Coronary artery (tissue), 2 donors: ENCODE data around the gene GNB4.

Source experiments
- DNase-seq: peaks from one replicate; pipeline ENCODE4 v3.0.0-alpha.2; 2017; ENCODE audit warnings: low spot score
- H3K27ac ChIP-seq, 2 donors: fragments of 200-600 bp; sonication (generic); one replicate each; pipeline ENCODE4 v1.5.1; 2016 to 2019
- H3K4me3 ChIP-seq: fragments of 200-600 bp; sonication (generic); 2 replicates; pipeline ENCODE4 v1.5.1; 2016; ENCODE audit warnings: mild to moderate bottlenecking, moderate library complexity
- TF ChIP-seq, protein P1 (sequence below): fragments of 200-600 bp; sonication (generic); IDR thresholded peaks from one replicate; pipeline ENCODE4 v1.5.1; 2019; ENCODE audit warnings: antibody characterized with exemption

GNB4 gene

DNA sequence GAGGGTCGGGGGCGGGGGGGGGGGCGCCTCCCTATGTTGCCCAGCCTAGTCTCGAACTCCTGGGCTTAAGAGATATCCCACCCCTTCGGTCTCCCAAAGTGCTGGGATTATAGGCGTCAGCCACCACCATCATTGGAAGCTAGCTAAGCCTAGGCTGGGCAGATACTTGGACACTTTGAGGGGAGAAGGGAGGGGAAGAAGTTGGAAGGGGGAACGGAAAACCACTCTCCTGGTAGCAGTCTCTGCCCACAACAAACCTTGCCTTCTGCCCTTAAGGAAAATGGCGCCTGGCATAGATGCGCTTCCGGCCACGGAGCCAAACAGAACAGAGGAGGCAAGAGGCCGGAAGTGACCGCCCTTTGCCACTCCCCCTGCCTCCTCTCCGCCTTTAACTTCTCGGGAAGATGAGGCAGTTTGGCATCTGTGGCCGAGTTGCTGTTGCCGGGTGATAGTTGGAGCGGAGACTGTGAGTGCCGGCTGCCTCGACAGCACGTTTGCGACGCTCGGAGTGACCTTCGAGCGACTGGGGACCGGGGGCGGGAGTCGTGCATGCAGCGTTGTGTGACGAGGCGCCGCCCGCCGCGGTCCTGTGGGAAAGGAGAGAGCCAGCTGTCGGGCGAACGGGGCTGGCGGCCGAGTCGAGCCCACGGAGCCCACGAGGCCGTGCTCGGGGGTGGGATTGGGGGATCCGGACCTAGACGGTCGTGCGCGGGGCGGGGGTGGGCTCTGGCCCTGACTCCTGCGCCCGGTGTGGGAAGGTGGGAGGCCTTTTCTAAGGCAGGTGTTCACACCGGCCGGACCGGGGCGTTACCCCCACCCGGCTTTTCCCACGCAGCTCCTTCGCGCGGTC, 103.7 kb downstream of the GNB4 start, which contains the start of gene MFN1:
Gene MFN1, plus strand, starts transcription at position 365 of the 850 bp plus-strand sequence. CDS start 1,143 bp downstream, outside the sequence.
- TF ChIP-seq, protein P1, sequence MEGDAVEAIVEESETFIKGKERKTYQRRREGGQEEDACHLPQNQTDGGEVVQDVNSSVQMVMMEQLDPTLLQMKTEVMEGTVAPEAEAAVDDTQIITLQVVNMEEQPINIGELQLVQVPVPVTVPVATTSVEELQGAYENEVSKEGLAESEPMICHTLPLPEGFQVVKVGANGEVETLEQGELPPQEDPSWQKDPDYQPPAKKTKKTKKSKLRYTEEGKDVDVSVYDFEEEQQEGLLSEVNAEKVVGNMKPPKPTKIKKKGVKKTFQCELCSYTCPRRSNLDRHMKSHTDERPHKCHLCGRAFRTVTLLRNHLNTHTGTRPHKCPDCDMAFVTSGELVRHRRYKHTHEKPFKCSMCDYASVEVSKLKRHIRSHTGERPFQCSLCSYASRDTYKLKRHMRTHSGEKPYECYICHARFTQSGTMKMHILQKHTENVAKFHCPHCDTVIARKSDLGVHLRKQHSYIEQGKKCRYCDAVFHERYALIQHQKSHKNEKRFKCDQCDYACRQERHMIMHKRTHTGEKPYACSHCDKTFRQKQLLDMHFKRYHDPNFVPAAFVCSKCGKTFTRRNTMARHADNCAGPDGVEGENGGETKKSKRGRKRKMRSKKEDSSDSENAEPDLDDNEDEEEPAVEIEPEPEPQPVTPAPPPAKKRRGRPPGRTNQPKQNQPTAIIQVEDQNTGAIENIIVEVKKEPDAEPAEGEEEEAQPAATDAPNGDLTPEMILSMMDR, result no peak
- Histone ChIP-seq H3K27ac (peak within 1 kb of the TSS; percentile 82 to 89), H3K4me3 (peak within 1 kb of the TSS; percentile 97)
- peak; percentile 97 for DNase-seq
